NCI-H2171 (cell line): ENCODE results near the gene MNX1.

Experiments used
- DNase-seq: peaks from one replicate; lab custom pipeline; 2025; lab: John Stamatoyannopoulos, UW

MNX1 gene

GRCh38 chr7:157014635-157015555 lies 4.4 kb upstream of the MNX1 start:
- DNase-seq: no peak

- no peak for DNase-seq
Observed at GRCh38 chr7:157013602-157014549, 3.4 kb upstream of the MNX1 start.

- DNase-seq: no peak
Observed at GRCh38 chr7:157013101-157013500, 2.6 kb upstream of the MNX1 start.

- DNase-seq: no peak
Observed at GRCh38 chr7:157012113-157012547, 1.7 kb upstream of the MNX1 start.

GRCh38 chr7:157011333-157012112 lies 1.1 kb upstream of the MNX1 start:
- DNase-seq: peak; percentile 23

- no peak for DNase-seq
Observed at GRCh38 chr7:157009778-157010587, 480 bp downstream of the MNX1 start.

- no peak for DNase-seq
Observed at GRCh38 chr7:157009170-157009777, 1.2 kb downstream of the MNX1 start.

- no peak for DNase-seq
Observed at GRCh38 chr7:157008206-157009169, 2.0 kb downstream of the MNX1 start.

GRCh38 chr7:157007470-157008066 lies 2.9 kb downstream of the MNX1 start:
- no peak for DNase-seq

GRCh38 chr7:157006829-157007469 lies 3.5 kb downstream of the MNX1 start:
- no peak for DNase-seq

GRCh38 chr7:157006205-157006747 lies 4.2 kb downstream of the MNX1 start:
- DNase-seq: no peak

- no peak for DNase-seq
Observed at GRCh38 chr7:157005456-157006204, 4.8 kb downstream of the MNX1 start.

- DNase-seq: no peak
Observed at GRCh38 chr7:157004521-157005455, 5.7 kb downstream of the MNX1 start.

- DNase-seq: no peak
Observed at GRCh38 chr7:157003756-157004520, 6.5 kb downstream of the MNX1 start.

GRCh38 chr7:157003445-157003755 lies 7.1 kb downstream of the MNX1 start:
- DNase-seq: no peak
